Right atrium auricular region (tissue), 2 donors: ENCODE results near the gene CAMK1D. TPM values are rescaled to one million over a fixed set of nuclear protein-coding genes. Genes with fewer than 3 reads are reported as not detected.
A peak's percentile ranks its signal among the peaks of the same experiment; 100 is the strongest.
"Not testable (repeated sequence)": the region's sequence is repeated elsewhere in the genome, so short reads cannot be mapped to it uniquely, and the experiment has no call there.

ENCODE experiments used
- DNase-seq: peaks from one replicate; pipeline ENCODE4 v3.0.0-alpha.2; 2019; ENCODE audit warnings: low spot score
- H3K27ac ChIP-seq, 2 donors: fragments of 200-600 bp; sonication (generic); 1 replicate in 1 of 2; 2 replicates in 1 of 2; pipeline ENCODE4 v1.5.1; 2016 to 2019
- H3K27me3 ChIP-seq, 2 donors: fragments of 200-600 bp; sonication (generic); one replicate each; pipeline versions ENCODE4 v1.5.1 to v1.6.0; 2017 to 2019
- H3K36me3 ChIP-seq: fragments of 200-600 bp; sonication (generic); one replicate; pipeline ENCODE4 v1.5.1; 2016
- H3K4me1 ChIP-seq, 2 donors: fragments of 200-600 bp; sonication (generic); one replicate each; pipeline versions ENCODE4 v1.5.1 to v1.6.0; 2017 to 2019
- H3K4me3 ChIP-seq, 2 donors: fragments of 200-600 bp; sonication (generic); 1 replicate in 1 of 2; 2 replicates in 1 of 2; pipeline ENCODE4 v1.5.1; 2017 to 2019; ENCODE audit warnings: mild to moderate bottlenecking in 1 of 2, moderate library complexity in 1 of 2
- H3K9me3 ChIP-seq, 2 donors: fragments of 200-600 bp; sonication (generic); one replicate each; pipeline ENCODE4 v1.5.1; 2019
- CTCF ChIP-seq, 2 donors: fragments of 200-600 bp; sonication (generic); IDR thresholded peaks; one replicate each; pipeline ENCODE4 v1.5.1; 2019; ENCODE audit warnings: antibody characterized with exemption in 2 of 2
- total RNA-seq, 2 donors: library from RNA; depleted of rRNA; stranded (reverse); fragments of >200 nt; gene quantifications; one replicate each; pipeline ENCODE4 v1.1.0, GENCODE V29; 2016

CAMK1D gene
- total RNA-seq, 2 donors from 2014 or later, result 24.5 to 27.2 TPM

DNA sequence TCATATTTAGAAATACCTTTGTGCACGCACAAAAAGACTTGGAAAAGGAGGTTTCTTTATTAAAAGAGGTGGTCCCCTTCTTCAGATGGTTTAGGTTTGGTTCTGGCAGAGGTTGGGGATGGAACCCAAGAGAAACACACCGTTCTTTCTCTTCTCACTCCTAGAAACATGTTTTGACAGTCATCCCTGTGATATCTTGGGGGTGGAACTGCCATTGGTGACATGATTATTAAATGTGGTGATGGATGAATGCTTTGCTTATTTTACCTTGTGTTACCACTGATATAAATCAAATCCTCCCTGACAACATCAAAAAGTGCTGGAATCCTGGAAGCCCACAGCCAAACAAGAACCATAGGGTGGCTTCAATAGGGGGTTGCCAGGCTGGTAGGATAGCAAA lies 505.6 kb downstream of the CAMK1D start:
- no peaks in the 10 kb centered on the region for H3K27me3 ChIP-seq
- H3K4me1 ChIP-seq, result no peaks in the 10 kb centered on the region
- DNase-seq, result no peak

DNA sequence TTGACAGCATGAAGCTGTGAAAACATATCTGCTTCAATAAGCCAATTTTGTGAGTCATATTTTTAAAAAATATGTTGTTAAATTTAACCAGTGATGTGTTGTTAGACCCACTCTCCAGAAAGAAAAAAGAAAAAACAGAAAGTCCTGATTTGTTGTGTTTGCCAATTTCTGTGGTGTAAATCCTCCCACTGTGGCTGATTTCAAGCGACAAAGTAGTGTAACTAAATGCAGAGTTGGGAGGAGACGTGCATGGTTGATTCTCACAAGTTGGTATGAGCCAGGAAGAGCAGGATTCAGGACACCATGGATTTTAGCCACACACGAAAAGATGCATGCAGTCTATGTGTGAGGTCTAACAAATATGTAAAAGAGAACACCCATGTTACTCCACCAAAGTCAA lies 513.1 kb downstream of the CAMK1D start:
- Histone ChIP-seq H3K9me3 (no peaks in the 10 kb centered on the region), H3K36me3 (no peaks in the 10 kb centered on the region), H3K4me1 (no peaks in the 10 kb centered on the region), H3K27ac (no peak overlapping the region), H3K27me3 (no peaks in the 10 kb centered on the region), H3K4me3 (no peak overlapping the region)
- TF ChIP-seq CTCF (IDR thresholded peaks at IDR 0.05), result no peak
- DNase-seq, result peak; percentile 4

More for the DNA sequence above, 505.6 kb downstream of the CAMK1D start:
- Histone ChIP-seq H3K9me3 (no peaks in the 10 kb centered on the region), H3K4me3 (no peak overlapping the region), H3K36me3 (no peaks in the 10 kb centered on the region), H3K27ac (no peak overlapping the region)
- TF ChIP-seq CTCF (IDR thresholded peaks at IDR 0.05), result no peak

DNA sequence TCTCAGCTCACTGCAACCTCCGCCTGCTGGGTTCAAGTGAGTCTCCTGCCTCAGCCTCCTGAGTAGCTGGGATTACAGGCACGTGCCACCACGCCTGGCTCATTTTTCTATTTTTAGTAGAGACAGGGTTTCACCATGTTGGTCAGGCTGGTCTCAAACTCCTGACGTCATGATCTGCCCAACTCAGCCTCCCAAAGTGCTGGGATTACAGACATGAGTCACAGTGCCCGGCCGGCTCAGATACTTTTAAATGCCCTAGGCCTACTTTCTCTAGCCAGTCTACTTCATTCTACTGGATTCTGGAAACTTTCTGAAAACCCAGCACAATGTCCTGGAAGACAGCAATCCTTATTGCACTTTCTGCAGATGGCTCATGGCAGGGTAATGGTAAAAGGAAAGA lies 516.2 kb downstream of the CAMK1D start:
- H3K27ac ChIP-seq, H3K36me3 ChIP-seq, H3K9me3 ChIP-seq, H3K27me3 ChIP-seq, H3K4me3 ChIP-seq, H3K4me1 ChIP-seq: not testable (repeated sequence)
- peak; percentile 40 for DNase-seq

DNA sequence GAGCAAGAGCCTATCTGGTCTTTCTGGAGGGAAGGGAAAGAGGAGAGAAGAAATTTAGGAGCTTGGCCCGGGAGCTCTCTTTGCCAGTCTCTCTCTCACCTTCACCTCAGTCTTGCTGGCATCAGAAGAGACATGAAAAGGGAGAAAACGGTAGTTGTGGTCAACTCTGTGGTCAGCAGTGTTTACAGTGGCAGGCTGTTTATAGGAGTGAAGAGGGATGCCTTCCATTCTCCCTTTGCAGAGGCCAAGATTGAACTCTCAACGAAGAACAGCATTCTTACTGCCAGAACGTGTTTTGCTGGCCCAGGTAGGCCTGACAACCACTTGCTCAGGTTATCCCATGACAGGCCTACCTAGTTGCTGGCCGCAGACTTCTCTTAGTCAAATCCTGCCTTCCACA lies 518.9 kb downstream of the CAMK1D start:
- Histone ChIP-seq H3K4me1 (no peaks in the 10 kb centered on the region), H3K27me3 (no peaks in the 10 kb centered on the region), H3K36me3 (no peaks in the 10 kb centered on the region), H3K4me3 (no peak overlapping the region), H3K27ac (no peak overlapping the region), H3K9me3 (no peaks in the 10 kb centered on the region)
- no peak for TF ChIP-seq CTCF (IDR thresholded peaks at IDR 0.05)
- DNase-seq, result no peak

DNA sequence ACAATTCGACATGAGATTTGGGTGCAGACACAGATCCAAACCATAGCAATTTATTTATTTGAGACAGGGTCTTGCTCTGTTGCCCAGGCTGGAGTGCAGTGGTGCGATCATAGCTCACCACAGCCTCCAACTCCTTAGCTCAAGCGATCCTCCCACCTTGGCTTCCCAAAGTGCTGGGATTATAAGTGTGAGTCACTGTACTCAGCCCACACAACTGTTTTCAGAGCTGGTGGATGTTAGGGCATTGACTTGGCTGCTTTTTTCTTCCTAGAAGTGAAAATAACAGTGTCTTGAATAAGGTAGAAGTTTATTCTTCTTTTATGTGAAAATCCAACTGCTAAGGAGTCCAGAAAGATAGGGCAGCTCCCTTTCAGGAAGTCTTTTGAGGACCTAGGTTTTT lies 520.1 kb downstream of the CAMK1D start:
- Histone ChIP-seq H3K4me1 (no peaks in the 10 kb centered on the region), H3K9me3 (no peaks in the 10 kb centered on the region), H3K27me3 (no peaks in the 10 kb centered on the region), H3K4me3 (no peak overlapping the region), H3K36me3 (no peaks in the 10 kb centered on the region), H3K27ac (no peak overlapping the region)
- DNase-seq, result no peak
- TF ChIP-seq CTCF (IDR thresholded peaks at IDR 0.05), result no peak

- Histone ChIP-seq H3K27ac (no peak overlapping the region), H3K27me3 (no peaks in the 10 kb centered on the region), H3K4me1 (no peaks in the 10 kb centered on the region), H3K4me3 (no peak overlapping the region), H3K36me3 (no peaks in the 10 kb centered on the region), H3K9me3 (no peaks in the 10 kb centered on the region)
- no peak for TF ChIP-seq CTCF (IDR thresholded peaks at IDR 0.05)
- DNase-seq, result no peak
Observed at GRCh38 chr10:12872577-12872976, 523.2 kb downstream of the CAMK1D start.
